Neuronal stem cell (in vitro differentiated cells): ENCODE data around the gene VNN1.

ENCODE experiments used
- DNase-seq: peaks from one replicate; pipeline ENCODE4 v3.0.0-alpha.2; 2013; ENCODE audit warnings: low spot score
- H2AFZ ChIP-seq: one replicate; pipeline ENCODE4 v1.6.1; 2013; ENCODE audit warnings: mild to moderate bottlenecking, low read length, inconsistent platforms
- H2AK5ac ChIP-seq: 2 replicates; pipeline ENCODE4 v1.6.1; 2013; ENCODE audit warnings: low read depth, mild to moderate bottlenecking, inconsistent platforms, low read length, moderate library complexity, mixed read lengths
- H2BK120ac ChIP-seq: 2 replicates; pipeline ENCODE4 v1.6.1; 2013; ENCODE audit warnings: low read depth, mild to moderate bottlenecking, inconsistent platforms, low read length, moderate library complexity, mixed read lengths
- H2BK12ac ChIP-seq: one replicate; pipeline ENCODE4 v1.6.1; 2013; ENCODE audit warnings: low read length, inconsistent platforms
- H2BK15ac ChIP-seq: 2 replicates; pipeline ENCODE4 v1.6.1; 2013; ENCODE audit warnings: mild to moderate bottlenecking, low read length, inconsistent platforms, mixed read lengths
- H2BK5ac ChIP-seq: one replicate; pipeline ENCODE4 v1.6.1; 2013; ENCODE audit warnings: inconsistent platforms, mild to moderate bottlenecking, low read length, moderate library complexity
- H3K14ac ChIP-seq: one replicate; pipeline ENCODE4 v1.6.1; 2013; ENCODE audit warnings: low read length, inconsistent platforms
- H3K18ac ChIP-seq: 2 replicates; pipeline ENCODE4 v1.6.1; 2013; ENCODE audit warnings: low read length, inconsistent platforms
- H3K23ac ChIP-seq: 2 replicates; pipeline ENCODE4 v1.6.1; 2013; ENCODE audit warnings: low read depth, mild to moderate bottlenecking, mixed read lengths, low read length, inconsistent platforms; ENCODE audit not compliant: poor library complexity
- H3K27ac ChIP-seq: replicated peaks from 3 replicates; pipeline ENCODE4 v1.5.1; 2013; ENCODE audit warnings: low read length, inconsistent platforms
- H3K27me3 ChIP-seq, 3 experiments: 2 replicates each; pipeline ENCODE4 v1.6.1; 2013; ENCODE audit warnings: low read length in 3 of 3, mild to moderate bottlenecking in 2 of 3, inconsistent platforms in 1 of 3, low read depth in 1 of 3, mixed read lengths in 1 of 3, moderate library complexity in 1 of 3; ENCODE audit not compliant: control insufficient read depth in 3 of 3, insufficient read depth in 3 of 3
- H3K36me3 ChIP-seq, 2 donors: replicated peaks in 1 of 2; 2 replicates each; pipeline ENCODE4 v1.6.1; 2013; ENCODE audit warnings: low read length in 2 of 2; ENCODE audit not compliant: control insufficient read depth in 2 of 2, insufficient read depth in 2 of 2
- H3K4ac ChIP-seq: 2 replicates; pipeline ENCODE4 v1.6.1; 2013; ENCODE audit warnings: inconsistent platforms, mild to moderate bottlenecking, low read length, moderate library complexity
- H3K4me1 ChIP-seq, 2 donors: 1 replicate in 1 of 2; 2 replicates in 1 of 2; pipeline ENCODE4 v1.6.1; 2013; ENCODE audit warnings: low read length in 2 of 2, low read depth in 1 of 2; ENCODE audit not compliant: control insufficient read depth in 2 of 2, insufficient read depth in 1 of 2
- H3K4me2 ChIP-seq: one replicate; pipeline ENCODE4 v1.6.1; 2013; ENCODE audit warnings: mild to moderate bottlenecking, low read length, inconsistent platforms; ENCODE audit not compliant: insufficient read depth, poor library complexity, severe bottlenecking
- H3K4me3 ChIP-seq, 2 donors: 2 replicates each; pipeline ENCODE4 v1.5.1; 2013; ENCODE audit warnings: low read length in 2 of 2, mild to moderate bottlenecking in 2 of 2, inconsistent platforms in 1 of 2, moderate library complexity in 1 of 2
- H3K79me1 ChIP-seq: one replicate; pipeline ENCODE4 v1.6.1; 2013; ENCODE audit warnings: low read depth, mild to moderate bottlenecking, inconsistent platforms, low read length, moderate library complexity
- H3K9ac ChIP-seq: one replicate; pipeline ENCODE4 v1.6.1; 2013; ENCODE audit warnings: mild to moderate bottlenecking, low read depth, low read length, inconsistent platforms; ENCODE audit not compliant: poor library complexity
- H3K9me3 ChIP-seq, 2 donors: replicated peaks in 1 of 2; 2 replicates each; pipeline versions ENCODE3 to v1.6.1; 2013; ENCODE audit warnings: low read length in 2 of 2, mild to moderate bottlenecking in 2 of 2, inconsistent platforms in 1 of 2, low read depth in 1 of 2, mixed read lengths in 1 of 2, moderate library complexity in 1 of 2; ENCODE audit not compliant: control insufficient read depth in 2 of 2, insufficient read depth in 1 of 2
- H4K8ac ChIP-seq: one replicate; pipeline ENCODE4 v1.6.1; 2013; ENCODE audit warnings: low read depth, mild to moderate bottlenecking, inconsistent platforms, low read length, moderate library complexity
- H4K91ac ChIP-seq: one replicate; pipeline ENCODE4 v1.6.1; 2013; ENCODE audit warnings: low read length, low read depth, mild to moderate bottlenecking, inconsistent platforms; ENCODE audit not compliant: poor library complexity
- WGBS, 2 donors: extraction: QIAGEN DNeasy Blood & Tissue Kit; methylation state at CpG; one replicate each; pipeline ENCODE4 v1.1.7; 2013; ENCODE audit warnings: missing lambda C conversion rate in 2 of 2, mixed read lengths in 1 of 2; ENCODE audit not compliant: insufficient read length in 2 of 2, insufficient replicate concordance in 1 of 2; ENCODE audit errors: extremely low coverage in 2 of 2; 5-methylcytosine and 5-hydroxymethylcytosine counted together

VNN1 gene

DNA sequence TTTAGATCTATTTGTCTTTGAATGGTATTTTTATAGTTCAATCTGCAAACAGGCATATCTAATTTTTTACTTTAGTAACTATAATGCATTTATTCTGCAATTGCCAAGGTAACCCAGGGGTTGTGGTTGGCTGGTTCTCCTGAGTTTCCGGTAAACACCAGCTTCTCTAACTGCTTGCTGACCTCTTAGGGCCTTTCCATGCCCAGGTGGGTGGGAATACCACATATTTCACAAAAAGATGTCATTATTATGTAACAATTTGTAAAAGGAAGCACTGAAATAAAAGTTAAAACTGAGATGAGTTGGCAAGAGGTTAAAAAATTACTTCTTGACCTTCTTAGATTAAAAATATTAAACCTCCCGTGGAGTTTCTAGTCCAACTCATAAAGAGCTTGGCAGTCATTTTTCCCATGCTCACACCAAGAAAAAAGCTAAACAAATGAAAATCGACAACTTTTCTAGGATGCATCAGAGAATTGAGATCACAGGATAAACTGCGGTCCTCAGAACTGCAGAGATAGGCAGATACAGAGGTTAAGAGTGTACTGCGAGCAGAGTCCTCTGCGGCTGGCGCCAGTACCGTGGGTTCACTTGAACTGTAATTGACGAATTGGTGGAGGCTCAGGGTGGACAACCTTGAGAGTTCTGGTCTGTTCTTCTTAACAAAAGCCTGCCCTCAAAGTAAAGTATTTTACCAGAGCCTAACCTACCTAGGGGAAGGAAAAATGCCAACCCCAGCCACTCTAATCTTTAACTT lies 2.2 kb upstream of the VNN1 start:
- Histone ChIP-seq H3K14ac (no peak overlapping the region), H3K23ac (no peak overlapping the region), H3K27ac (no peak overlapping the region), H3K9ac (no peak overlapping the region), H3K27me3 (no peaks in the 10 kb centered on the region), H4K8ac (no peak overlapping the region), H2AK5ac (no peak overlapping the region), H3K9me3 (no peaks in the 10 kb centered on the region), H2BK5ac (no peak overlapping the region), H3K36me3 (no peaks in the 10 kb centered on the region), H3K79me1 (no peaks in the 10 kb centered on the region), H2AFZ (no peak overlapping the region), H2BK12ac (no peak overlapping the region), H3K4me3 (no peak overlapping the region), H3K4me2 (no peak overlapping the region), H3K18ac (no peak overlapping the region), H3K4me1 (no peaks in the 10 kb centered on the region), H3K4ac (no peak overlapping the region), H4K91ac (no peak overlapping the region), H2BK15ac (no peak overlapping the region), H2BK120ac (no peak overlapping the region)
- no peak for DNase-seq
- WGBS, 2 donors: no CpG with 5 or more reads among the region's 9 CpGs

DNA sequence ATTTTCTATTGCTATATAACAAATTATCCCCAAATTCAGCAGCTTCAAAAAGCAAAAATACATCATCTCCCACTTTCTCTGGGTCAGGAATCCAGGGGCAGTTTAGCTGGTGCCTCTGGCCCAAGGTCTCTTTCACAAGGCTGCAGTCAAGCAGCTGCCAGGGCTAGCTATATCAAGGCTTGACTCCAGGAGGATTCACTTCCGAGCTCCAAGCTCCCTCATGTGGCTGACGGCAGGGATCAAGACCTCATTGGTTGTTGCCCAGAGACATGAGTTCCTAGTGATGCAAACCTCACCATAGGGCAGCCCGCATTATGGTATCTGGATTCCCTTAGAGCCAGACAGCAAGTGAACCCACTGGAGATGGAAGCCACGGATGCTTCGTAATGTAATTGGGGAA lies 1.3 kb upstream of the VNN1 start:
- Histone ChIP-seq H3K36me3 (no peaks in the 10 kb centered on the region), H3K27ac (no peak overlapping the region), H3K9ac (no peak overlapping the region), H3K18ac (no peak overlapping the region), H2BK5ac (no peak overlapping the region), H3K23ac (no peak overlapping the region), H3K9me3 (no peaks in the 10 kb centered on the region), H4K91ac (no peak overlapping the region), H3K14ac (no peak overlapping the region), H2AFZ (no peak overlapping the region), H3K27me3 (no peaks in the 10 kb centered on the region), H3K4ac (no peak overlapping the region), H3K79me1 (no peaks in the 10 kb centered on the region), H3K4me1 (no peaks in the 10 kb centered on the region), H3K4me3 (no peak overlapping the region), H3K4me2 (no peak overlapping the region), H2BK12ac (no peak overlapping the region), H2AK5ac (no peak overlapping the region), H2BK120ac (no peak overlapping the region), H2BK15ac (no peak overlapping the region), H4K8ac (peak overlapping the region; percentile 65)
- WGBS, 2 donors: no CpG with 5 or more reads among the region's 5 CpGs
- peak; percentile 29 for DNase-seq

DNA sequence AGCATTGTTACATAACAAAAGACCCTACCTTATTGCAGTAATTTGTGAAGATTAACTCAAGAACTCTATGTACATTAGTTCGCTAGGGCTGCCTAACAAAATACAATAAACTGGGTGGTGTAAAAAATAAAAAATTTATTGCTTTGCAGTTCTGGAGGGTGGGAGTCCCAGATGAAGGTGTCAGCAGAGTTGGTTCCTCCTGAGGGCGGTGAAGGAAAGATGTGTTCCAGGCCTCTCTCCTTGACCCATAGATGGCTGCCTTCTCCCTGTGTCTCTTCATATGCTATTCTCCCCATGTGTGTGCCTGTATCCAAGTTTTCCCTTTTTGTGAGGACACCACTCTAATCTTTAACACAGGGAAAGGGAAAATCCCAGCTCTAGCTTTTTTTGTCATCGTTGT lies 305 bp upstream of the VNN1 start:
- H3K4ac ChIP-seq: no peak overlapping the region
- H3K9me3 ChIP-seq: no peaks in the 10 kb centered on the region
- no peak overlapping the region for H4K91ac ChIP-seq
- H3K36me3 ChIP-seq: no peaks in the 10 kb centered on the region
- H2AFZ ChIP-seq: no peak overlapping the region
- H3K27ac ChIP-seq: no peak overlapping the region
- no CpG with 5 or more reads among the region's 3 CpGs for WGBS, 2 donors
- no peak overlapping the region for H3K14ac ChIP-seq
- no peak overlapping the region for H2BK120ac ChIP-seq
- H2BK15ac ChIP-seq: no peak overlapping the region
- H2BK5ac ChIP-seq: no peak overlapping the region
- no peaks in the 10 kb centered on the region for H3K4me1 ChIP-seq
- DNase-seq: no peak
- H3K79me1 ChIP-seq: no peaks in the 10 kb centered on the region
- H2BK12ac ChIP-seq: no peak overlapping the region
- H3K4me3 ChIP-seq: no peak overlapping the region
- no peak overlapping the region for H3K9ac ChIP-seq
- no peaks in the 10 kb centered on the region for H3K27me3 ChIP-seq
- H3K18ac ChIP-seq: no peak overlapping the region
- H4K8ac ChIP-seq: no peak overlapping the region
- H3K4me2 ChIP-seq: no peak overlapping the region
- H2AK5ac ChIP-seq: no peak overlapping the region
- no peak overlapping the region for H3K23ac ChIP-seq

DNA sequence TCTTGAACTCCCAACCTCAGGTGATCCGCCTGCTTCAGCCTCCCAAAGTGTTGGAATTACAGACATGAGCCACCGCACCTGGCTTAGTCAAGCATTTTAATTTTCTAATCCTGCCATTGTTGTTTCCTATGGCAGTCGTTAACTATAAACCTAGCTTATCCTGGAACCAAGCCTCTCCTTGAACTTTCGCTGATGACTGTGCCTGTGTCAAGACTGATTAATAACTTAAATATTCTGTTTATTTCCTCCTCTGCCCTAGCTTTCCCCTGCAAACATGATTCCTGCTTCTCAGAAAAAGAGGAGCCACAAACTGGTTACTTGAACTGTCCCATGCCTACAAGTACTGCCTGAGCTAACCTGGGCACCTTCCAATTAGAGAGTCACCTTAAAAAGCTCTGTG lies 1.5 kb downstream of the VNN1 start:
- Histone ChIP-seq H2BK120ac (no peak overlapping the region), H4K91ac (no peak overlapping the region), H2BK12ac (no peak overlapping the region), H3K4me3 (no peak overlapping the region), H3K4me1 (no peaks in the 10 kb centered on the region), H2AFZ (no peak overlapping the region), H4K8ac (no peak overlapping the region), H3K27ac (no peak overlapping the region), H3K9ac (no peak overlapping the region), H2BK5ac (no peak overlapping the region), H3K27me3 (no peaks in the 10 kb centered on the region), H2BK15ac (no peak overlapping the region), H3K9me3 (no peaks in the 10 kb centered on the region), H3K4me2 (no peak overlapping the region), H3K23ac (no peak overlapping the region), H3K4ac (no peak overlapping the region), H3K18ac (no peak overlapping the region), H2AK5ac (no peak overlapping the region), H3K79me1 (no peaks in the 10 kb centered on the region), H3K36me3 (no peaks in the 10 kb centered on the region), H3K14ac (no peak overlapping the region)
- DNase-seq: no peak
- no CpG with 5 or more reads among the region's 4 CpGs for WGBS, 2 donors
